ENCODE measurements around the gene DUS2. TPM values are rescaled to one million over a fixed set of nuclear protein-coding genes. Genes with fewer than 3 reads are reported as not detected.

Gene DUS2
- total and polyA plus RNA-seq, 9 of the 15 experiments (the other 6 are each of a cell fraction or from before 2014, with no cell fraction given) = 5.8 to 22.5 (median 20.6) TPM

DNA sequence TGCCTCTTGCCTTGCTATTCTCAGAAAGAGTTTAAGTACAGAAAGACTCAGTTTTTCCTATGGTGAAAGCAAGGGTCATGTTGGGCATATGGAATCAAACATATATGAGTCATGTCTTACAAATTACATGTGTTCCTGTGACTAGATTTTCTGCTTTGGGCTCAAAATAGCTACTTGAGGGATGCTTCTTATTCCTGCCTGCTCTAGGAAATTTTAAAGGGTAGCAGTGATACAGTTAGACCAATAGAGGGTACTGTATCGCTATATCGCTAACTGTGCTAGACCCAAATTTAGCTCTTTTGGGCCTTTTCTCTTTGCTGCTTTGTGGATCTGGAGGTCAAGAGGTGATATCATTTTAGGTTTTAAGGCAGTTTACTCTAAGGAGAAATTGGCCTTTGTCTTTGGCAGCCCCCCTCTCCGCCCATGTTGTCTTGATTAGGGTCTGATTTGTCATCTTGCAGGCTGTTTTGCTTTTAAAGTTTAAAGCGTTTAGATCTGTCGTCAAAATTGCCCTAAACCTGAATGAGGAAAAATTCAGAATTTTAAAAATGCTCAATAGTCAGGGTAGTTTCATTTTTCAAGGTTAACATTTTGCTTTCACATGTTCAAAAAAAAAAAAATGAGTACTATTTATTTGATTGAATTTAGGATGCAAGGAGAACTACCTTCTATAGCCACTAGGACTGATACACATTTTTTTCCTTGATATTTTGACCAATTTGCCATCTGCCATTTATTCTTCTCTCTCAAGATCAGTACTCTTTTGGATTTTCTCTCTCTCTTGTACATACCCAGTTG, 70.9 kb downstream of the DUS2 start (continued):
- TF ChIP-seq ZNF347 (CRISPR knock-in tag; IDR thresholded peaks at IDR 0.05; ENCODE audit: low read depth) (no peak), ZNF316 (IDR thresholded peaks at IDR 0.05) (no peak), ZNF134 (CRISPR knock-in tag; conservative IDR thresholded peaks at IDR 0.05) (no peak), SAP30 (IDR thresholded peaks at IDR 0.05; ENCODE audit: borderline replicate concordance, insufficient read depth, low read depth, low read length, poor library complexity, severe bottlenecking) (no peak), ZBTB7A (IDR thresholded peaks at IDR 0.05; ENCODE audit: borderline replicate concordance, control insufficient read depth, low read depth, low read length) (no peak), ZC3H11A (IDR thresholded peaks at IDR 0.05; ENCODE audit: low read depth, low read length) (no peak), LCOR (CRISPR knock-in tag; IDR thresholded peaks at IDR 0.05) (0 out of 2 replicates have a peak, but pooled peaks have one; percentile 38), MEF2D (tag; conservative IDR thresholded peaks at IDR 0.05; ENCODE audit: low read depth) (peak; percentile 75), JUND (IDR thresholded peaks at IDR 0.05; ENCODE audit: borderline replicate concordance, low read depth, low read length) (no peak), JUND (tag; IDR thresholded peaks at IDR 0.05; ENCODE audit: borderline replicate concordance, low read depth, low read length) (peak; percentile 24; the same call in 1 of the 3 replicates), HEY1 (CRISPR knock-in tag; IDR thresholded peaks at IDR 0.05; ENCODE audit: borderline replicate concordance) (no peak), ZNF778 (CRISPR knock-in tag; IDR thresholded peaks at IDR 0.05) (no peak), POU5F1 (IDR thresholded peaks at IDR 0.05; ENCODE audit: borderline replicate concordance, low read depth, low read length, partially characterized antibody) (no peak), ARID1B (IDR thresholded peaks at IDR 0.05) (0 out of 2 replicates have a peak, but pooled peaks have one; percentile 18), MEF2A (IDR thresholded peaks at IDR 0.05; ENCODE audit: control insufficient read depth, low read depth, low read length) (peak; percentile 86), HDGF (IDR thresholded peaks at IDR 0.05) (0 out of 2 replicates have a peak, but pooled peaks have one; percentile 51), ZNF639 (CRISPR knock-in tag; conservative IDR thresholded peaks at IDR 0.05 in 1 of 2, IDR thresholded peaks at IDR 0.05 in 1 of 2) (no peak), DDX20 (tag; IDR thresholded peaks at IDR 0.05; ENCODE audit: low read depth) (no peak)
- TF ChIP-seq, protein P1, sequence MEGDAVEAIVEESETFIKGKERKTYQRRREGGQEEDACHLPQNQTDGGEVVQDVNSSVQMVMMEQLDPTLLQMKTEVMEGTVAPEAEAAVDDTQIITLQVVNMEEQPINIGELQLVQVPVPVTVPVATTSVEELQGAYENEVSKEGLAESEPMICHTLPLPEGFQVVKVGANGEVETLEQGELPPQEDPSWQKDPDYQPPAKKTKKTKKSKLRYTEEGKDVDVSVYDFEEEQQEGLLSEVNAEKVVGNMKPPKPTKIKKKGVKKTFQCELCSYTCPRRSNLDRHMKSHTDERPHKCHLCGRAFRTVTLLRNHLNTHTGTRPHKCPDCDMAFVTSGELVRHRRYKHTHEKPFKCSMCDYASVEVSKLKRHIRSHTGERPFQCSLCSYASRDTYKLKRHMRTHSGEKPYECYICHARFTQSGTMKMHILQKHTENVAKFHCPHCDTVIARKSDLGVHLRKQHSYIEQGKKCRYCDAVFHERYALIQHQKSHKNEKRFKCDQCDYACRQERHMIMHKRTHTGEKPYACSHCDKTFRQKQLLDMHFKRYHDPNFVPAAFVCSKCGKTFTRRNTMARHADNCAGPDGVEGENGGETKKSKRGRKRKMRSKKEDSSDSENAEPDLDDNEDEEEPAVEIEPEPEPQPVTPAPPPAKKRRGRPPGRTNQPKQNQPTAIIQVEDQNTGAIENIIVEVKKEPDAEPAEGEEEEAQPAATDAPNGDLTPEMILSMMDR (IDR thresholded peaks at IDR 0.05 in 2 of 3, conservative IDR thresholded peaks at IDR 0.05 in 1 of 3; ENCODE audit: insufficient read depth in 2 of 3, low read depth in 1 of 3, low read length in 3 of 3) = peak; percentile 66 to 75 (median 71)
- TF ChIP-seq, protein P2, sequence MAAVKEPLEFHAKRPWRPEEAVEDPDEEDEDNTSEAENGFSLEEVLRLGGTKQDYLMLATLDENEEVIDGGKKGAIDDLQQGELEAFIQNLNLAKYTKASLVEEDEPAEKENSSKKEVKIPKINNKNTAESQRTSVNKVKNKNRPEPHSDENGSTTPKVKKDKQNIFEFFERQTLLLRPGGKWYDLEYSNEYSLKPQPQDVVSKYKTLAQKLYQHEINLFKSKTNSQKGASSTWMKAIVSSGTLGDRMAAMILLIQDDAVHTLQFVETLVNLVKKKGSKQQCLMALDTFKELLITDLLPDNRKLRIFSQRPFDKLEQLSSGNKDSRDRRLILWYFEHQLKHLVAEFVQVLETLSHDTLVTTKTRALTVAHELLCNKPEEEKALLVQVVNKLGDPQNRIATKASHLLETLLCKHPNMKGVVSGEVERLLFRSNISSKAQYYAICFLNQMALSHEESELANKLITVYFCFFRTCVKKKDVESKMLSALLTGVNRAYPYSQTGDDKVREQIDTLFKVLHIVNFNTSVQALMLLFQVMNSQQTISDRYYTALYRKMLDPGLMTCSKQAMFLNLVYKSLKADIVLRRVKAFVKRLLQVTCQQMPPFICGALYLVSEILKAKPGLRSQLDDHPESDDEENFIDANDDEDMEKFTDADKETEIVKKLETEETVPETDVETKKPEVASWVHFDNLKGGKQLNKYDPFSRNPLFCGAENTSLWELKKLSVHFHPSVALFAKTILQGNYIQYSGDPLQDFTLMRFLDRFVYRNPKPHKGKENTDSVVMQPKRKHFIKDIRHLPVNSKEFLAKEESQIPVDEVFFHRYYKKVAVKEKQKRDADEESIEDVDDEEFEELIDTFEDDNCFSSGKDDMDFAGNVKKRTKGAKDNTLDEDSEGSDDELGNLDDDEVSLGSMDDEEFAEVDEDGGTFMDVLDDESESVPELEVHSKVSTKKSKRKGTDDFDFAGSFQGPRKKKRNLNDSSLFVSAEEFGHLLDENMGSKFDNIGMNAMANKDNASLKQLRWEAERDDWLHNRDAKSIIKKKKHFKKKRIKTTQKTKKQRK (IDR thresholded peaks at IDR 0.05; ENCODE audit: borderline replicate concordance, low read depth, low read length) = no peak
